ENCODE results near the gene STPG3. TPM values are rescaled to one million over a fixed set of nuclear protein-coding genes. Genes with fewer than 3 reads are reported as not detected.

The STPG3 gene
- total and polyA plus RNA-seq, 2 of the 13 experiments (the other 11 are each of a cell fraction or from before 2014, with no cell fraction given) = not detected

GRCh38 chr9:137276473-137277328 is 25.6 kb downstream of the STPG3 start (continued):
- TF ChIP-seq HIVEP1 (CRISPR knock-in tag; IDR thresholded peaks at IDR 0.05) (0 out of 2 replicates have a peak, but pooled peaks have one; percentile 24), MTA3 (CRISPR knock-in tag; IDR thresholded peaks at IDR 0.05) (no peak), PCBP1 (IDR thresholded peaks at IDR 0.05; ENCODE audit: borderline replicate concordance, low read depth, low read length) (no peak)

GRCh38 chr9:137277329-137278041 is 26.4 kb downstream of the STPG3 start, which contains the start of gene TOR4A:
Gene TOR4A (plus strand): TSS chr9:137277726. CDS start chr9:137278690, 964 bp downstream.
- Histone ChIP-seq H3K79me2 (ENCODE audit: insufficient read depth, low read length) (peaks cover 6% of the 10 kb centered on the region), H3K4me1 (ENCODE audit: insufficient read depth, low read length) (peaks cover 21% of the 10 kb centered on the region), H3K27me3 (ENCODE audit: control insufficient read depth in 1 of 2, insufficient read depth in 2 of 2, low read length in 2 of 2) (no peaks in the 10 kb centered on the region; a peak in 1 of 5 replicates), H3K4me2 (ENCODE audit: low read depth, low read length) (peak within 1 kb of the TSS; percentile 88), H3K27ac (ENCODE audit: extremely low read length, insufficient read depth, low read length) (peak within 1 kb of the TSS; percentile 90), H3K9ac (ENCODE audit: insufficient read depth, low read depth, low read length) (peak within 1 kb of the TSS; percentile 82), H3K9me3 (ENCODE audit: low read length) (no peaks in the 10 kb centered on the region), H2AFZ (ENCODE audit: low read length) (no peak within 1 kb of the TSS), H4K20me1 (ENCODE audit: insufficient read depth, low read length) (no peaks in the 10 kb centered on the region), H3K4me3 (replicated peaks in 1 of 3; ENCODE audit: insufficient read depth in 1 of 3, low read depth in 2 of 3, low read length in 3 of 3) (peak within 1 kb of the TSS; percentile 87 to 90 (median 88)), H3K36me3 (replicated peaks in 1 of 2; ENCODE audit: control insufficient read depth in 1 of 2, insufficient read depth in 2 of 2, low read length in 2 of 2) (peaks cover 2 to 13% of the 10 kb centered on the region in 2 experiments; a peak in 3 of 5 replicates)
- POLR2A ChIA-PET = interaction anchor here (0.7 to 2.8 kb wide), 31 partner anchors 9 to 341 kb away, joined by 3 to 78 read pairs (median 7); partner anchors contain the start of genes ENTPD8, EXD3, MAN1B1 and NELFB
- ATAC-seq (peak; percentile 87), DNase-seq (ENCODE audit: low spot score) (peak; percentile 94), FAIRE-seq (peak; percentile 80)
- no TSS peak for BruUV-seq (replicated peaks)
- intact Hi-C loops (cut with micrococcal nuclease; ENCODE audit: unreplicated experiment) (no loop called here), in situ Hi-C loops (cut with HindIII; ENCODE audit: extremely low pct_ligation_motif_present, low pct_unique_long_range_greater_than_20kb) (no loop called here)
- CTCF ChIA-PET (ENCODE audit: low intra/inter-chr PET ratio, low total read pairs) = interaction anchor here (0.6 to 1.0 kb wide), 2 partner anchors 41 to 231 kb away, joined by 3 to 4 read pairs; no protein-coding TSS in a partner anchor
- WGBS (ENCODE audit: low lambda C conversion rate) = 4% methylated on average over 6 of the region's 25 CpGs
- peak; percentile 51; the same call in 1 of the 2 replicates for TF ChIP-seq ZNF503 (CRISPR knock-in tag; IDR thresholded peaks at IDR 0.05)
- no peak for TF ChIP-seq DNMT1 (CRISPR knock-in tag; IDR thresholded peaks at IDR 0.05)
- no peak for TF ChIP-seq ZNF354B (CRISPR knock-in tag; IDR thresholded peaks at IDR 0.05)
- no peak for TF ChIP-seq ZNF251 (CRISPR knock-in tag; IDR thresholded peaks at IDR 0.05)
- TF ChIP-seq PTBP1 (IDR thresholded peaks at IDR 0.05; ENCODE audit: low read depth, low read length, poor library complexity, severe bottlenecking) = peak; percentile 35
- no peak for TF ChIP-seq ZNF510 (CRISPR knock-in tag; IDR thresholded peaks at IDR 0.05; ENCODE audit: low read depth)
- no peak for TF ChIP-seq ZNF737 (CRISPR knock-in tag; IDR thresholded peaks at IDR 0.05; ENCODE audit: borderline replicate concordance)
- TF ChIP-seq ZMAT3 (CRISPR knock-in tag; conservative IDR thresholded peaks at IDR 0.05) = peak; percentile 91
- no peak for TF ChIP-seq CBX2 (IDR thresholded peaks at IDR 0.05; ENCODE audit: low read depth, low read length)
- no peak for TF ChIP-seq CBX2 (CRISPR knock-in tag; IDR thresholded peaks at IDR 0.05; ENCODE audit: low read depth)
- no peak for TF ChIP-seq HOXA7 (CRISPR knock-in tag; IDR thresholded peaks at IDR 0.05)
- no peak for TF ChIP-seq MTERF4 (CRISPR knock-in tag; IDR thresholded peaks at IDR 0.05)

All from HepG2 (cell line).